WI38 (cell line): ENCODE measurements around the gene NIFK.
"Not testable (repeated sequence)": the region's sequence is repeated elsewhere in the genome, so short reads cannot be mapped to it uniquely, and the experiment has no call there.

Source experiments
- H3K4me3 ChIP-seq: 2 replicates; pipeline ENCODE4 v1.5.1; 2011; ENCODE audit warnings: low read depth, mild to moderate bottlenecking, control low read depth, low read length
- TF ChIP-seq, protein P1 (sequence below): IDR thresholded peaks from 2 replicates; pipeline ENCODE4 v1.5.1; 2012; ENCODE audit warnings: low read depth, mild to moderate bottlenecking, control low read depth, low read length

The NIFK gene

DNA sequence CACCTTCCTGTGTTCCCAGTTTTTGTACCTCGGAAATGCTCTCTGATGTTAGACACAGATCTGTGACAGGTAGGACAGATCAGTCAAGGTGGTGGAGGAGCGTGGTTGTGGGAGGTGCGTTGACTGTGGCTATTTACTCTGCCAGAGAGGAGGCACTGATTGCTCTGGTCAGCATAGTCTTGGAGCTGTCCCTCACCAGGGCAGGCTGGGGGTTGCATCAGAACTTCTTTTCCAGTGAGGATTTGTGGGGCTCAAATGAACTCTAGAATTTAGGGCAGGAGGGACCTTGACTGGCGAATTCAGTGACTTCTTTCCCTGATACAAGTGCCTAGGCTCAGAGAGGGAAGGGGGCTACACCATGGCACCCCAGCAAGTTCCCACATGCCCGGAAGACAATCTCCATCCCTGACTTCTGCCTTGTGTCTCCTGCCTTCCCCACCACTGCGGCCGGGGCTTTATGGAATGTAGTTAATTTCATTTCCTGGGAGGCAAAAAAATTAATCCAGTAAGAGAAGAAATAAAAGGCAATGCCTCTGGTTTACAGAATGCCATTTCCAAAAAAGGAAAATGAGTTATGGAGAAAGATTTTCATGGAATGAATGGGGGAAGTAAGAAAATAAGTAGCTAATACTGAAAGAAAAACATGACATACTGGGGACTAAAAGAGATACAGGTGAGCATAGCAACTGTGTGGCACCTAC lies 26.1 kb downstream of the NIFK start:
- TF ChIP-seq, protein P1, sequence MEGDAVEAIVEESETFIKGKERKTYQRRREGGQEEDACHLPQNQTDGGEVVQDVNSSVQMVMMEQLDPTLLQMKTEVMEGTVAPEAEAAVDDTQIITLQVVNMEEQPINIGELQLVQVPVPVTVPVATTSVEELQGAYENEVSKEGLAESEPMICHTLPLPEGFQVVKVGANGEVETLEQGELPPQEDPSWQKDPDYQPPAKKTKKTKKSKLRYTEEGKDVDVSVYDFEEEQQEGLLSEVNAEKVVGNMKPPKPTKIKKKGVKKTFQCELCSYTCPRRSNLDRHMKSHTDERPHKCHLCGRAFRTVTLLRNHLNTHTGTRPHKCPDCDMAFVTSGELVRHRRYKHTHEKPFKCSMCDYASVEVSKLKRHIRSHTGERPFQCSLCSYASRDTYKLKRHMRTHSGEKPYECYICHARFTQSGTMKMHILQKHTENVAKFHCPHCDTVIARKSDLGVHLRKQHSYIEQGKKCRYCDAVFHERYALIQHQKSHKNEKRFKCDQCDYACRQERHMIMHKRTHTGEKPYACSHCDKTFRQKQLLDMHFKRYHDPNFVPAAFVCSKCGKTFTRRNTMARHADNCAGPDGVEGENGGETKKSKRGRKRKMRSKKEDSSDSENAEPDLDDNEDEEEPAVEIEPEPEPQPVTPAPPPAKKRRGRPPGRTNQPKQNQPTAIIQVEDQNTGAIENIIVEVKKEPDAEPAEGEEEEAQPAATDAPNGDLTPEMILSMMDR, result no peak
- no peak overlapping the region for H3K4me3 ChIP-seq

DNA sequence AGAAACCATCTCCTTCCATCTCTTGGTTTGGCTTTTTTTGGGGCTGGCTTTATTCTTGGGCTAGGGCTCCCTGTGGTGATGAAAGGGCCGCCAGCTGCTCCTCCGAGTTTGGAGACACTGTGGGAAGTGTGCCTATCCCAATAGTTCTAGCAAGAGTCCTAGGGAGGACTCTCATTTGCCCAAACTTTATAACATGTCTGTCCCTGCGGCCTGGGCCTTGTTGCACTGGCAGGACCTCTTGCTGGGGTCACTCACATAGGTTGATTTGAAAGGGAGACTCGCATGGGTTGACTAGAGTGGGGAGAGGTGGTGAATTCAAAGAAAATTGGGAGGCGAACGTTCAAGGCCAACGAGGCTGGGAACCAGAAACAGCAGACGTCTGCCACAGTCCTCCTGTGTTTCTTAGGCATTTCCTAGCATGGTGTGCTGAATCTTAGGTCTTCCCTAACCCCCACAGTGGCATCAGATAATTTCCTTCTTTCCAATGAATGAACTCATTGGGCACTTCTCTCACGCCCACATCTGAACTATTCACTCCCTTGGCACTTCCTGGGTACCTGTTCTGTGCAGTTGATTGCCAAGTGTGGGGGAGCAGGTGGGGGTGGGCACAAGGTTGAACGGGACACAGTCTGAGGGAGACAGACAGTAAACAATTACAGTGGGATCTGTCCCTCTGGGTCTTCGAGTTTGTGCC lies 26.8 kb downstream of the NIFK start:
- H3K4me3 ChIP-seq, result no peak overlapping the region
- TF ChIP-seq, protein P1, result no peak

DNA sequence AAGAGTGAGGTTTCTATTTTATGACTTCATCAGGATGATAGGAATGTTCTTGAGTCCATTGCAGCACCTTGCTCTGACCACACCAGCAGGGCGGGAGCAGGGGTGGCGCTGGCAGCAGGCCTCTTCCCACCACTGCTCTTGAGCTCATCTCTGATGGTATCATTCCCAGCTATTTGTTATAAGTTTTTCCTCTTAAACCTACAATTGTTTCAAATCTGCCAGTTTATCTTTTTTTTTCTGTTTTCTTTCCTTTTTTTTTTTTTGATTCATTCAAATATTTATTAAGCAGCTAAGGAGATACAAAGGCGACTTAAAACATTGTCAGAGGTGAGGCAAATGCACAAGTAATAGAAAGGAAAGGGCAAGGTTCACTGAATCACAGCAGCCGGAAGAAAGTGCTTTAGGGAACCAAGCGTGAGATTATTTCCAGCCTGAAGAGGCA lies 28.7 kb downstream of the NIFK start:
- no peak overlapping the region for H3K4me3 ChIP-seq
- TF ChIP-seq, protein P1, result no peak

DNA sequence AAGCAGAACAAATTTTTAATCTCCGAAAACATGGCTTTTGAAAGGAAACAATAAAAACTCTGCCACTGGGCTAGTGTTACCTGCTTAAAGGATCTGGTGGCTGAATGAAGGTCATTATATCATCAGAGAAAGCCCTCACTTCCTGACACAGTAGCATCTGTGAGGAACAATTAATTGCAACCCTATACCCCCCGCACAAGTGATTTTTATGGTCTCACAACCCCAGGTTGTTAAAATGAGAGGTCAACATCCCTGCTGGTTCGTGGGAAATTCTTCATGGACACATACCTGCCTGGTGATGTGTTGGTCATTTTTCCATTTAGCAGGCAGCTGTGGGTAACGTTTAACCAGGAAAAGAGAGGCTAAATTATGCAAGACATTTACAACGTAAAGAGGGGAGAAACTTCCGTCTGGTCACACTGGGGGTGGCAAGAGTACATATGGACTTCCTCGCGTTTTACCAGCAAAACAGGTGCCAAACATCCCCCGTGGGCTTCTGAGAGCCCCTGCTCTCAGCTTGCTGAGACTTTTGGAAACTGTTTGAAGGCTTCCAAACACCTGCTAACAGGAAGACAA lies 29.2 kb downstream of the NIFK start:
- H3K4me3 ChIP-seq, result no peak overlapping the region
- TF ChIP-seq, protein P1, result no peak

DNA sequence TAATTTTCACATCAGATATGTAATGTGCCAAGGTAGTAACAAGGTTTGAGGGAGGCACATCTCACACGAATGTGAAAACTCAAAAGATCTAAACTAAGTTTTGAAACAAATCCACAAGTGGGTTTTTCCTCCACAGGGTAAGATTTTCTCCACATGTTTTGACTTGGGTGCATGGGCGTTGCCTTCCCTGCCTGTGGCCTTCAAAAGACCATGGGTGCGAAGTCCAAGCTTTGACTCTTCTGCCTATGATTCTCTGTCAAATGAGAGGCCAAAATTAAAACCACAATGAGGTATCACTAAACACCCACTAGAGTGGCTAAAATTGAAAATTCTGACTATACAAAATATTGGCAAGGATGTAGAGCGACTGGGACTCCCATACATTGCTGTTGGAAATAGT lies 30.7 kb downstream of the NIFK start:
- no peak overlapping the region for H3K4me3 ChIP-seq
- TF ChIP-seq, protein P1, result no peak

DNA sequence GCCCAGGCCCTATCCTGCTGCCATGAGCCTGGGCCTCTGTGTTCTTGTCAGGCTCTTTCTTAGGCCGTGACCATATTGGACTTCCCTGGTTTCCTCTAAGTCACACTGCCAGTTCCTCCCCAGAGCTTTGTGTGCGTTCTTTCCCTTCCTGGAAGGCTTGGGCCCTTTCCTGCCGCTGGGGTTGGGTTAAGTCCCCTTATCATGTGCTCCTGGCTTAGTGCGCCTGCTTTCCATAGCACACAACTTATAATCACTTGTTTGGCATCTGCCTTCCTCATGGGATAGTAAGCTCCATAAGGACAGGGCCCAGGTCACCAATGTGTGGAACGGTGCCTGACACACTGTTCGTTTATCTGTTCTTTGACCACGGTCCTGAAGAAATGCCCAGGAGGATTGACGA lies 31.3 kb downstream of the NIFK start:
- TF ChIP-seq, protein P1, result no peak
- H3K4me3 ChIP-seq, result no peak overlapping the region

DNA sequence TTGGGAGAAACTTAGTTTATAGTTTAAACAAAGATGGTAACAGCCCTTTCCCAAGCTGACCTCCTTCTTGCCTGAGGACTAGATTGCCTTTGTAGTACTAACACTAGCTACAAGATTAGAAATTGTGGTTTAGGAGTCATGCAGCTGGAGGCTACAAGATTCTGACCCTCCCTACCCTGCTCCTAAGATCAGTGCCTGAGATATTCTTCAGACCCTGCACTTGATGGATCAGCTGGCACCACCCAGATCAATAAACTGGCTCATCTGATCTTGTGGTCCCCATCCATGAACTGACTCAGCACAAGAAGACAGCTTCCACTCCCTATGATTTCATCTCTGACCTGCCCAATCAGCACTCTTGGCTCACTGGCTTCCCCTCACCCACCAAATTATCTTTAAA lies 34.9 kb downstream of the NIFK start:
- H3K4me3 ChIP-seq, result not testable (repeated sequence)
